ENCODE measurements around the gene DAP.

DAP gene

DNA sequence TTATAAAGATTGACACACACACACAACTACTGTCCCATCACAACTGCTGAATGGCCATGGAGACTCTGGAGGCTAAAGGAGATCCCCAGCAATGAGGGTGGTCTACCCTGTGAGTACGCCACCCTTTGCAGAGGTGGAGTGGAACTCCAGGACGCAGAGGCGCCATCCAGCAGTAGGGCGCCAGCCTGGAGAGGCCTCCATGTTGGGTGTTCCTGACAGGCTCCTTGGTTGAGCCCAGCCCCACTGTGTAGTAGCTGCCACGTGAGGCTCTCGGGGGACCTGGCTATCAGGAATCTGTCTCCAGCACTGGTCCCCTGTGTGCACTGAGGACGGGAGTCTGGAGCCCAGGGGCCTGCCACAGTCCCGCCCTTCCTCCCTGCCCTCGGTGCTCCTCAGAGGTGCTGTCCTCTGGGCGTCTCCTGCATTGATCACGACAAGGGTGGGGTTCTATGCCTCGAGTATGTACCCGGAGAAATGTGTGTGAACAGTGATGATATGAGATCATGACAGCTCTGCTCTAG, 72.3 kb downstream of the DAP start:
- DNase-seq, result no peak

DNA sequence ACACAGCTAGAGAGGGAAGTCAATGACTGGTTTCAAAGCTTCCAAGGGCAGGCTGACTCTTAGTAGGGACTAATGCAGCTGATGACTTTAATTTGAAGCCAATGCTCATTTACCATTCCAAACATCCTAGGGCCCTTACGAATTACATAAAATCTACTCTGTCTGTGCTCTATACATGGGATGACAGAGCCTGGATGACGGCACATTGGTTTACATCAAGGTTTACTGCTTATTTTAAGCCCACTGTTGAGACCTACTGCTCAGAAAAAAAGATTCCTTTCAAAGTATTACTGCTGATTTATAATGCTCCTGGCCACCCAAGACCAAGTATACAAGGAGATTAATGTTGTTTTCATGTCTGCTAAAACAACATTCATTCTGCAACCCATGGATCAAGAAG, 74.1 kb downstream of the DAP start:
- DNase-seq, result no peak

DNA sequence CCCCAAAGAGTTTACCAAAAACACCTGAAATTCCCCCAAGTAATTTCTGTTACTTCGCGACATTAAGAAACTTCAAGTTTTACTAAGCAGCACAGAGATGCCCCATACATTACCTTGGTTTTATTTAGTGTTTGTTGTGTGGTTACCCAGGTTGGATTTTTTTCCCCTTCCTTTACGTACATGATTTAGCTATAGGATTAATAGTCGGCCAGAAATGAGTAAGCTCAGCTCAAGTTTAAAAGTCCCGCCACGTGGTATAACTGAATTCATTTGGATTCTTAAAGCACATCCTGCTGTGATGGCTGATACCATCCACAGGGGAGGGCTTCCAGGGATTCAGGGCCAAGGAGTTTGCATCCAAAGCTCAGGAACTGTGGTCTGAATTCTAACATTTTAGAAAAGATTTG, 75.9 kb downstream of the DAP start:
- no peak for DNase-seq

DNA sequence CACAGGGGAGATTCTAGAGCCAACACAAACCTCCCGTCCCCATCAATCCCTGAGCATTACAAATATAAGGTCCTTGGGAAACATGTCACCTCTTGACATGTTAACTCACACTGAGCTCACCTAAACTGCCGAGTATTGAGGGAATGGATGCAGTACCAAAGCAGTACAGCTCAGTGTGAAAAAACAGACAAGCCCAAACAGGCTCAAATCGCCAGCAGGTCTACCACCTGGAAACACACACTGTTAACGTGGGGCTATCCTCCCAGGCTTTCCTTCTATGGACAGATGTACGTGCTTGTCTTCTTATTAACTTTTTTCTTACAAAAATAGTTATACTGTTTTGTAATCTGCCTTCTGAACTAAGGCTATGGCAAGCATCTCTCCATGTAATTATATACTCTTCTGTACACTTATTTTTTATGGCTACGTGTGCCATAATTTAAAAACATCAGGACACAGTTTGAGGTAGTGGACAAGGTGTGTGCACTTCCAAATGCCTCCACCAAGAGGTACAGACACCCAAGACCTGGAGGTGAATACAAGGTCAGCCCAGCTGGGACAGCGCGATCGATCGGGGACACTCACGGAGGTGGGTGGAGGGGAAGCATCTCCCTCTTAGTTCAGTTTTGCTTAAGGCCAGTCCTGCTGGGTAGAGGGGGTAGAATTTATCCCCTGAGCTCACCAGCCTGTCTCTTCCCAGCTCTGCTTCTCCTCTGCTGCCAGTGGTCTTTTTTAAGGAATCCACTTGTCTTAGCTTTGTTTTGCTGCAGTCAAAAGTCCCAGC, 76.5 kb downstream of the DAP start:
- no peak for DNase-seq

DNA sequence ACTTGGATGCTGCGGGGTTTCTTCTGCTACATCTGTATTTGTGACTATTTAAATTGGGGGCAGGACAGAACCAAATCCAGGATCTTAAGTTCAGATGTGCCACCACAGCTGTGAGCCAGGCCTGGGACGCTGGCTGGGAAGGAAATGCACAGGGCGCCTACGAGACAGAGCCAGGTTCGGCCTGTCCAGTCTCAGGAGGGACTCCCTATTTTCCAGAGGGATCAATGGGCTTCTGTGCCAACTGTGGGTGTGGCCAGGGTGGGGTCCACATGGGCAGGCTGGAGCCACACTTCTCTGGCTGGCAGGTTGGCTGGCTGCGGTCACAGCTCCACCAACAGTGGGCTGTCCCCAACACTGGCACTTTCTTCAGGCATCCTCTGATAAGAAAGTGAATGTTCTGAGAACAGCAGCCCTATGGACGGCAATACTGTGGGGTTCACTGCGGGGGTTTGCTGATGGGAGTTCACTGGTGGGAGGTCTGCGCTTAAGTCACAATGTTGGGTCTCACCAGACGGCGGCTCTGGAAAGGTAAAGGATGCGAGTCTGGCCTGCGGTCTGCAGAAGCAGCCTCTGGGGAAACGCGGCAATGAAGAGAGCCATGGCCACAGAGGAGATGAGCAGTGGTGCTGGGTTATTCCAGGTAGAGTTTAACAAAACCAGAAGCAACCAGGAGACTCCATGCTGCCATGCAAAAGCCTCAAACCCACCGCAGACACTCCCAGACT, 78.1 kb downstream of the DAP start:
- no peak for DNase-seq

DNA sequence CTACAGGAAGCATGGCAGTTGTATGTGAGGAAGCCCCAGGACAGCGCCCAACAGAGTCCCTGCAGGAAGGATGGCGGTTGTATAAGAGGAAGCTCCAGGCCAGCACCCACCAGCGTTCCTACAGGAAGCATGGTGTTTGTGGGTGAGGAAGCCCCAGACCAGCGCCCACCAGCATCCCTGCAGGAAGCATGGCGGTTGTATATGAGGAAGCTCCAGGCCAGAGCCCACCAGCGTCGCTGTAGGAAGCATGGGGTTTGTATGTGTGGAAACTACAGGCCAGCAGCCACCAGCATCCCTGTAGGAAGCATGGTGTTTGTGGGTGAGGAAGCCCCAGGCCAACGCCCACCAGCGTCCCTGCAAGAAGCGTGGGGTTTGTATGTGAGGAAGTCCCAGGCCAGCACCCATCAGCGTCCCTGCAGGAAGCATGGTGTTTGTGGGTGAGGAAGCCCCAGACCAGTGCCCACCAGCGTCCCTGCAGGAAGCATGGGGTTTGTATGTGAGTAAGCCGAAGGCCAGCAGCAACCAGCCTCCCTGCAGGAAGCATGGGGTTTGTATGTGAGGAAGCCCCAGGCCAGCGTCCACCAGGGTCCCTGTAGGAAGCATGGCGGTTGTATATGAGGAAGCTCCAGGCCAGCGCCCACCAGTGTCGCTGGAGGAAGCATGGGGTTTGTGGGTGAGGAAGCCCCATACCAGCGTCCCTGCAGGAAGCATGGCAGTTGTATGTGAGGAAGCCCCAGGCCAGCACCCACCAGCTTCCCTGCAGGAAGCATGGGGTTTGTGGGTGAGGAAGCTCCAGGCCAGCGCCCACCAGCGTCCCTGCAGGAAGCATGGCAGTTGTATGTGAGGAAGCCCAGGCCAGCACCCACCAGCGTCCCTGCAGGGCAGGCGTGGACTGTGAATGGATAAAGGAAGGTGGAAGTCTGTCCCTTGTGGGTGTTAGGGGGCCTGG, 79.0 kb downstream of the DAP start:
- DNase-seq, result no peak

DNA sequence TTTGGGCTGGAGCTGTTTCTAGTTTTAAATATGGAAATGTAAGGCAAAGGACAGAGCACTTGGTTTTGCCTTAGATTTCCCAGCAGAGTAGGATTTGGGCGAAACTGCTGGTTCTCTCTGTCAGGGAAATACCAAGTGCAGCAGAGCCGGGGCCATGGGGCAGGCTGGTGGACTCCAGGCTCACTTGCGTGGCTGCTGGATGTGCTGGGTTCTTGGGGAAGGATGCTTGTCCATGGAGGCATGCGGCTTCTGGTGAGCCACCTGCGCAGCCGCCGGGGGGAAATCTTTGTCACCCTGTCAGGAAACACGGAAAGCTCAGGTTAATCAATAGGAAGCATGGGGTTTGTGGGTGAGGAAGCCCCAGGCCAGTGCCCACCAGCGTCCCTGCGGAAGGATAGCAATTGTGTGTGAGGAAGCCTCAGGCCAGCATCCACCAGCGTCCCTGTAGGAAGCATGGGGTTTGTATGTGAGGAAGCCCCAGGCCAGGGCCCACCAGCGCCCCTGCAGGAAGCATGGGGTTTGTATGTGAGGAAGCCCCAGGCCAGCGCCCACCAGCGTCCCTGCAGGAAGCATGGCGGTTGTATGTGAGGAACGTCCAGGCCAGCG, 80.1 kb downstream of the DAP start:
- no peak for DNase-seq

DNA sequence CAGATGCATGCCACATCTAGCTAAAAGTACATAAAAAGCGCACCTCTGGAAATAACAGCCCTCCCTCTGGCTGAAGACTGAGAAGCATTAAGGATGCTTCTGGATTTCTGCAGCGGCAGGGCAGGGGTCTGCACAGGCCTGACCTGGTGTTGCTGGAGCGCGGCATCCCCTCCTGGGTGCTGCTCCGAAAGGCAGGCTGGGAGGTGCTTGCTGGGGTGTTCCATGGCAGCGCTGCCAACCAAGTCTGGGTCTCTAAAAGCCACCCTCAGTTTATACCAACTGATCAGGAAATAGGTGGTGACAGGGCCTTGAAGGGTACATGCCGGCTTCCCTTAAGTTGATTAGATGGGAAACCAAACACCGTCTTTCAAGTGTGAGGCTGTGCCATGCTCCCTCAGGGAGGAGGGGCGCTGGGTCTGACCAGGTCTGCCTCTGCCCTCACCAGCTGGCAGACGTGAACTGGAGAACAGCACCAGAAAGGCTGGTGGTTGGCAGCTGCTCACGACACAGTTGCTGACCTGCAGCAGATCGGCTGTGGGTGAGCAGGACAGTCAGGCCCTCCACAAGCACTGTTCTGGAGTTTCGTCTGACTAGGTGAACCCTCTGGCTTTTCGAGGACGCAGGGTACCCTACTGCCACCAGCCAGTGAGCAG, 81.6 kb downstream of the DAP start:
- DNase-seq, result no peak

DNA sequence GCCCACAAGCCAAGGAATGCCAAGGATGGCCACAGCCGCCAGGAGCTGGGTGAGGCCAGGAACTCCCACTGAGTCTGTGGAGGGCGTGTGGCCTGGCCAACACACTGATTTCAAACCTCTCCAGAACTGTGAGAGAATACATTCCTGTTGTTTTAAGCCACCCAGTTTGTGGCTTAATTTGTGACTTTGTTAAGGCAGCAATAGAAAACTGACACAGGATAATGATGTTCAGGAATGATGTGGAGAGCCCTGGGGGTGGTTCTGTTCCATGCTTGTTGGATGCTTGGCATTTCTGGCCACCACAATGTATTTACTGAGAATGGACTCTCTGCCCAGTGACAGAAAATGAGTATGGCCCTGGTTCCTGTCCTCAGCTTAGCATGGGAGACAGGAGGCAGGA, 82.8 kb downstream of the DAP start:
- DNase-seq, result no peak

DNA sequence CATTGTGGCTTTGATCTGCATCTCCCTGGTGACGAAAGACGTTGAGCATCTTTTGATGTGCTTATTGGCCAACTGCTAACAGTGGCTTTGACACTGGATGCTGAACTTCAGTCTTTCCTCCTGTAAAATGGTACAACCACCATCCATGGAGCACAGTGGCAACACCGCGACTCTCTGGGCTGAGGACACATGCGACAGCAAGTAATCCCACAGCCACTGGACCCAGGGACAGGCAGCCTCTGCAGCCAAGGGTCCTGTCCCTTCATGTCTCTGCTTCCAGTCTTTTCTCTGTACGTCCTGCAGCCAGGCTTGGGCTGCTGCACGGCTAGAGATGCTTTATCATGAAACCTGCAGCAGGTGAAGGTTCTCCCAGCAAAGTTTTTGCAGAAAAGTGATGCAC, 83.5 kb downstream of the DAP start:
- DNase-seq, result no peak

DNA sequence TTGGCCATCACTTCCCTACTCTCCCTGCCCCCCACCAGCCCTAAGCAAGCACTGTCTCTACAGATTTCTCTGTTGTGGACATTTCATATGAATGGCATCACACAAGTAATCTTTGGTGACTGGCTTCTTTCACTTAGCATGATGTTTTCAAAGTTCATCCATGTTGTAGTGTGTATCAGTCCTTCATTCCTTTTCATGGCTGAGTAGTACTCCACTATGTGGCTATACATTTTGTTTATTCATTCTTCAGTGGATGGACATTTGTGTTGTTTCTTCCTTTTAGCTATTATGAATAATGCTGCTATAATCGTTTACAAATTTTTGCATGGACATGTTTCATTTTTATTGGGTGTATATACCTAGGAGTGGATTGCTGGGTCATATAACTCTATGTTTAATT, 84.1 kb downstream of the DAP start:
- DNase-seq, result no peak

DNA sequence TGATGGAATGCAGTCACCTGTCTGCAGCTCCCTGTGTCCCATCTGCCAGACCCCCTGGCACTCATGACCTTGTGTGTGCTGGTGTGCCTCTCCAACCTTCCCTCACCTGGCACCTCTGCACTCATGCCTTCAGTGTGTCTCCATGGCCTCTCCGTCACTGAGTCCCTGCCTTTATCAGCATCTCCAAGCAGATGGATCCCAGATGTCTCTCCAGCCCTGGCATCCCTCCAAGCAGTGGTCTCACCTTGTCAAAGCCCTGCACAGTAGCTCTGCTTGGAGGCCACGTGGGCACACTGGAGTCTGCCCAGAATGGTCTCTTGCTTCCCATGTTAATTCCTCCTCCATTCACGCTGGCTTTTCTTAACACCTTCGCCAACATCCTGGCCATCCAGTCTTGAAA, 84.8 kb downstream of the DAP start:
- peak in 1 of 2 experiments; percentile 4 for DNase-seq

DNA sequence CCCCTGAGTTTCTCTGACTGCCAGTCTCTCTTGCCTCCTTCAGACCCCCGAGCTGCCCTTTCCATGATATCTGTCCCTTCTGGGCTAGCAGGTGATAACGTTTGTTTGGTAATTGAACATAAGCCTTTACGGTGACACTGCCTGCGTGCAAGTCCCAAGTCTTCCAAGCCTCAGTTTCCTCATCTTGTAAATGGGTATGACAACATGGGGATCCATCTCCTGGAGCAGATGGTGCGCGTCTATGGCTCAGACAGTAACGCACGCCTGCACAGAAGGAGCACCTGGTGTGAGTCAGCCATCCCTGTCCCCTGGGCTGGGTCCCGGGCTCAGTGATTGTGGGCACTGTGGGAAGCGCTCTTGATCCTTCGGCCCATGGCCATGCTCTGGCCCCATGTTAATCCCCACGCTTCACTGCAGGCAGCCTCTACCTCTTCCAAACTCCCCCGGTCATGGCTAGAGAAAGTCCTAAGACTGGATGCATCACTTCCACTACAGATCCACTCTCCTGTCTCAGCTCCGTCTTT, 85.8 kb downstream of the DAP start:
- no peak for DNase-seq

DNA sequence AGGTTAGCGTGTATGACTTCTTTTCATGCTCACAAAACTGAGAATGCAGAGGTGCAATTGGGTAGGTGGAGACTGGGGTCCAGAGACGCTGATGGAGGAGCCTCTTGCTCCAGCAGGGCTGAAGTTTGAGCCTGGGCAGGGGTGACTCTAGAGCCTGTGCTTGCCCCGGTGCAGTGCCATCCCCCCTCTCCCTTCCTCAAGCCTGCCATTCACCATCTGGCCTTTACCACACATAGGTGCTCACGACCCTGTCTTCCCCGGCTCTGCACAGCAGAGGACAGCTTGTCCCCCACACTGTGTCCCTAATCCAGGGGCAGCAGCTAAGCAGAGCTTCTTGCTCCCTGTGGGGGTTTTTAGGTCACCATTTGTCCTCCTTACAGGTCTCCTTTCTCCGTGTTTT, 86.5 kb downstream of the DAP start:
- no peak for DNase-seq

DNA sequence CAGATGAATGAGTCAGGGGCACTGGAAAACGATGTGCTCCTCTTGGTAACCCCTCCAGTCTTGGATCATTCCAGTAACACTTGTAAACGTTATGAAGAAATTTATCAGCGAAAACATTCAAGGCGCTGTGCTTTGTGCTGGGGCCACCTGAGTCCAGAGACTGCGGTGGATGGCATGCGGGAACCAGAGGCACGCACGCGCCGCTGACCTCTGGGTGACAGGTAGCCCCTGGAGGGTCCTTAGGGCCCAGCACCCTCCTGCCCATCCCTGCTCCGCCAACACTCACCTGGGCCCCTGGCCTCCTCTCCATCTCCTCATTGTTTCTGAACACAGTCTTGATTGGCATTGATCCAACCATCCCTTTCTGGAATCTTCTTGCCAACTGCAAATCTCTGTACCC, 86.9 kb downstream of the DAP start:
- DNase-seq, result no peak

DNA sequence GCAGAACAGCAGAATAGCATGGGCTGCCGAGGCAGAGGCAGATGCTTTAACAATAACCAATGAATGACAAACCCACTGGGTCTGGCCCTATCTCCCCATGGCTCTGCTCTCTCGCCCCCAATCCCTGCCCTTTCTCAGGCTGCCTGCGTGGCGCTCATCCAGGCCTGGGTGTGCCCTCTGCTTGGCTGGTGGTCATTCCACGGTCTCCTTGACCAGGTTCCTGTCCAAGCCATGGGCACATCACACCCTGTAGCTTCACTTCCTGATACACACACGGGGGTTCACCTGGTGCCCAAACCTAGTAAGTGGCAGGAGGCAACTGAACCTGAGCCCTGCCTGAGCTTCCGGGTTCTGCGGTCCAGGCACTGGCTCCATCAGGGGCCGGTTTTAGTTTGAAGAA, 87.6 kb downstream of the DAP start:
- DNase-seq, result no peak

DNA sequence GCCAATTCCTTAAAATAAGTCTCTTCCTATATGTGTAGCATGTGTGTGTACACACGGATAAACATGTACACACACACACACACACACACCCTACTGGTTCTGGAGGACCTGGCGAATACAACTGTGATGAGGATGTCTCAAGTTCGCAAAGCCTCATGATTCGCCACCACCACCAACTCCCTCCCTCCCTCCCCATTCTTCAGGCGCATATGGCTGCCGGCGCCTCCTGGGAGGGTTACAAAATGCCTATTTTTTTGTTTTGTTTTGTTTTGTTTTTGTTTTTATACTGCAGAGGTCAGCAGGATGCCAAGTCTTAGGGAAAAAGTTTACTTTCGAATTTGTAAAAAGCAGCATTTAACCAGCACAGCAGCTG, 88.0 kb downstream of the DAP start:
- no peak for DNase-seq

DNA sequence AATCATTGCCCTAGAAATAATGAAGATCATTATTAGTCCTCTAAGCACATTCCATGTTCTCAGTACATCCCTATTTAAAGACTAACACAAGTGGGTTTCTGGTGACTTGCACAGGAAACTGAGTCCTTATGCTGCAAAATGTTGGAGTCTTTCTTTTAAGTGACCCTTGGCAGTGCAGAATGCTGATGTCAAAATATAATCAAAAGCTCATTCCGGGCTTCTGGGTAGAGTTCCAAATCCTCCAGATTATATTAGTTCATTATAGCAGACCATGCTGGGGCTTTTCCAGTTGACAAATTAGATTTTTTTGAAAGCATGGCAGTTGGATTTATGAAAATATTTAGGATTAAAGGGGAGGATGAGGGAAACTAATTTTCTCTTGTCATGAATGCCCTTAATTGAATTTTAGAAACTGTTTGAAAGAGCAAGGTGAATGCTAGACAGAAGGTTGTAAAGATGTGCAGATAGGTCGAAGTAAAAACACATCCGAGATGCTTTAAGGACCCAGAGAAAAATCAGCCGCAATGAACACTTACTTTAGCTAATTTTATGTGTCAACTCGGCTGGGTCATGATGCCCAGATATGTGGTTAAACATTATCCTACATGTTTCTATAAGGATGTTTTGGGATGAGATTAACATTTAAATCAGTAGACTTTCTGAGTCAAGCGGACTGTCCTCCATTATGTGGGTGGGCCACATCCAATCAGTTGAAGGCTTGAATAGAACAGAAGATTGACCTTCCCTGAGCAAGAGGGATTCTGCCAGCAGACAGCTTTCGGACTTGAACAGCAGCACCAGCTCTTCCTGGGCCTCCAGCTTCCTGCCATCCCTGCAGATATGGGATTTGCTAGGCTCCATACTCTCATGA, 88.7 kb downstream of the DAP start:
- DNase-seq, result no peak

DNA sequence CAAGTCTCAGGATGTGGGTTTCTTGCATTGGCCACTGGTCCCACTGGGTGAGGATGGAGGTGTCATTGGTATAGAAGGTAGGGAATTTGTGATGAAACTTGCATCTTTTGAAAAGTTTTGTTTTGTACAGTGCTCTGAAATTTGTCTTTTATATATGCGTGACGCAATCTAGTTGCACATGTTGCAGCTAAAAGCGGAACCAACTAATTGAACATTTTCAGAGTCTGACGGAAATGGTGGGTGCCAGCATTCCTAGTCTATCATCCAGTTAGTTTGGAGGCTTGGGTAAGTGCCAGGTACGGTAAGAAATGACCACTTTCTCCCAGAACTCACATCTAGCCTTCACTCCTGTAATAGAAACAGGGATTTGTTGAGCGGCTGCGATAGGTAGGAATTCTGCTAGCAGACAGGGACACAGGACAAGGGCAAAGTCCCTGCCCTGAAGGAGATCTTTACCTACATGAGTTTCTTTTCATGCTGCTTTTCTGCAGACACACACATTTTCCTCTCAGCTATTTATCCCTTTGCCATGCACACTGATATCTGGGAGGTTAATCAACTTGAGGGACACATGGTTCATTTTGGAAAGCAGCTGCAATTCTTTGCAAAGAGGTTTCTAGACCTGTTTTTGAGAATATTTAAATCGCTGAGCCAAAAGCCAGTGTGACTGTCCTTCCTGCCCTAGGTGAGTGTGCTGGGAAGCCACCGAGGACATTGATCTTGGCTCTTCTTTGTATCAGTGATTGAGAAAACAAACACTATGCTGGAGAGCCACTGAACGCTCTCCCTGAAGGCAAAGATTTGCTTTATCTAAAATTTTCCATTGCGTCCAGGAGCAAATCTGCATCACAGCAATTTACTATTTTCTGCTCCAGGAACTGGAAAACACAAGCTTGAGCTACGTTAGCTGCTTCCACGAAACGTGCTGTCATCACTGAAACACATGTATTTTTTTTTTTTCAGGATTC, 89.7 kb downstream of the DAP start:
- DNase-seq, result no peak

DNA sequence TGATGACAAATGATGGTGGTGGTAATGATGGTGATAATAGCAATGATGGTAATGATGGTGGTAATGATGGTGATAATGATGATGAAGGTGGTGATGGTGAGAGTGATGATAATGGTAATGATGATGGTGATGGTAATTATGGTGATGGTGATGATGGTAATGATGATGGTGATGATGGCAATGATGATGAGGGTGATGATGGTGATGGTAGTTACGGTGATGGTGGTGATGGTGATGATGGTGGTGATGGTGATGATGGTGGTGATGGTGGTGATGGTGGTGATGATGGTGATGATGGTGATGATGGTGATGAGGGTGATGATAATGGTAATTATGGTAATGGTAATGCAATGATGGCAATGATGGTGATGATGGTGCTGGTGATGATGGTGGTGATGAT, 91.1 kb downstream of the DAP start:
- no peak for DNase-seq
